Pons (tissue), 1 donor: ENCODE data around the gene RPP14.
"Not testable (repeated sequence)": the region's sequence is repeated elsewhere in the genome, so short reads cannot be mapped to it uniquely, and the experiment has no call there.

Experiments
- DNase-seq: peaks from one replicate; pipeline ENCODE4 v3.0.0-alpha.2; 2016; ENCODE audit warnings: low spot score

Gene RPP14

DNA sequence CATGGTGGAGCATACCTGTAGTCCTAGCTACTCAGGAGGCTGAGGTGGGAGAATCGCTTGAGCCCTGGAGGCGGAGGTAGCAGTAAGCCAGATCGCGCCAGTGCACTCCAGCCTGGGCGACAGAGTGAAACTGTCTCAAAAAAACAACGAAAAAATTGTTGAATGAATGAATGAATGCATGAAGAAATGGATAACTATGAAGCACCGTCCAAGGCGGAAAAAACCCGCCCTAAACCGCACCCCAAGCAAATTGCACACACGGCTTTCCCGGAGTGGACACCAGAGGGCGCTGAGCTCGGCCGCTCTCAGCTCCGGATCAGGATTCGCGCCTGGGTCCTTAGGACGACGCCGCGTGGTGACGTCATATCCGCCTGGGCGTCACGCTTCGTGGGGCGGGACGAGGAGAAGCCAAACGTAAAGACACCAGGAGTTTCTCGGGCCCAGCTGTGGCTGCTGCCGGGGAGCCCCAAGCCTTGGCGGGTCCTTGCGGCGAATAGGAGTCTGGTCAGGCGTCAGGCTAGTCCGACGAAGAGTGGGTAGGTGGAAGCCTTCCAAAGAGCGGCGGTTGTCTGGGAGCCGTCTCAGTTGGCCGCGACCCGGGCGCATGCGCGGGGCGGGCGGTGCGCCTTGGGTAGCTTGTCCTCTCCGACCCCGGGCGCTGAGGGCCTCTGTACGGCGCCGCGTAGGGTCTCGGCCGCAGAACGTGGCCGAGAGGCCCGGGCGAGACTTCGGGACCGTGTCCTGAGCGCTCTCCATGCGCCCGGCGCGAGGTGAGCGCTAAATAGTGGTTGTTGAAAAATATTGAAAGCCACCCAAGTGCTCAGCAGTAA, at the start of gene RPP14, which contains the start of gene HTD2:
RPP14 (plus strand) TSS at position 364 of the 830 bp plus-strand sequence. CDS start 4,085 bp downstream, outside the sequence.
HTD2 (plus strand) TSS at position 639 of the 830 bp plus-strand sequence. CDS start 11,094 bp downstream, outside the sequence.
- peak; percentile 96 for DNase-seq

DNA sequence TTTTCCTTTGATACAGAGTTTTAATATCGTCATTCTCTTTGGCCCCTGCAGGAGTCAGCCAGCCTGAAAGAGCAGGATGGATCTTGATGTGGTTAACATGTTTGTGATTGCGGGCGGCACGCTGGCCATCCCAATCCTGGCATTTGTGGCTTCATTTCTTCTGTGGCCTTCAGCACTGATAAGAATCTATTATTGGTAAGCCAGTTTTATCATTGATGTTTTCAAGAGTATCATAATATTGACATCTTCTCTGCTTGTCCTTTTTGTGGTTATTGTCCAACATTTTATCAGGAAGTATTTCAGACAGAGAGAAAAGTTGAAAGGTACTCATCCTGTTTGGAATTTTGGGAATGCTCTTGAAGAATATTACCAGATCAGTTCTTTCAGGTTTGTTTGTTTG, 49.5 kb upstream of the RPP14 start:
- DNase-seq, result no peak

DNA sequence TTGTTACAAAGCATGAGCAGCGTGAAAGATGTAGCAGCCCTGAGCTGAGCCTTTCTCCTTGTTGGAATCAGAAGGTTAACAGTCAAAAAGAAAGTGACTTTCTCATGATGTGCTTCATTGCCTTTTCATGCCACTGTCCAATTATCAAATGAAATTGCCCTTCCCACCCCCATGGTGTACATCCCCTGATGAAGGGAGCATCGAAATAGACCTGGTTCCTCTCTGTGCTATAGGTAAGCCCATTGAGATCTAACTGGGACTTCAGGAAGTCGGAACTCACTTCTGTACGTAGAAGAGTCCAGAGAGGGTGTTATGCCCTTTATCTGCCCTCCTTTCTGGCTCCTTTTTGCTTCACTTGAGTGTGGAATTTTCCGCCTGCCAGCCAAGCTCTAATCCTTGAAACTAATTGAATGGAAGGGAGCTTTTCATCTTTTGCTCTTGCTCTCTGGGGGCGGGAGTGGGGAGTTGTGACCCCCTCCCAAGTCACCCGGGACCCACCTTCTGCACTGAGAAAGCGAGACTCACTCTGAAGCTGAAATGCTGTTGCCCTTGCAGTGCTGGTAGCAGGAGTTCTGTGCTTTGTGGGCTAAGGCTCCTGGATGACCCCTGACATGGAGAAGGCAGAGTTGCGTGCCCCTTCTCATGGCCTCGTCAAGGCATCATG, 47.5 kb upstream of the RPP14 start:
- no peak for DNase-seq

- peak; percentile 86 for DNase-seq
These were observed 45.7 kb upstream of the RPP14 start for GRCh38 chr3:58260261-58260731.

- peak; percentile 55 for DNase-seq
These were observed 45.3 kb upstream of the RPP14 start for GRCh38 chr3:58260733-58261132.

DNA sequence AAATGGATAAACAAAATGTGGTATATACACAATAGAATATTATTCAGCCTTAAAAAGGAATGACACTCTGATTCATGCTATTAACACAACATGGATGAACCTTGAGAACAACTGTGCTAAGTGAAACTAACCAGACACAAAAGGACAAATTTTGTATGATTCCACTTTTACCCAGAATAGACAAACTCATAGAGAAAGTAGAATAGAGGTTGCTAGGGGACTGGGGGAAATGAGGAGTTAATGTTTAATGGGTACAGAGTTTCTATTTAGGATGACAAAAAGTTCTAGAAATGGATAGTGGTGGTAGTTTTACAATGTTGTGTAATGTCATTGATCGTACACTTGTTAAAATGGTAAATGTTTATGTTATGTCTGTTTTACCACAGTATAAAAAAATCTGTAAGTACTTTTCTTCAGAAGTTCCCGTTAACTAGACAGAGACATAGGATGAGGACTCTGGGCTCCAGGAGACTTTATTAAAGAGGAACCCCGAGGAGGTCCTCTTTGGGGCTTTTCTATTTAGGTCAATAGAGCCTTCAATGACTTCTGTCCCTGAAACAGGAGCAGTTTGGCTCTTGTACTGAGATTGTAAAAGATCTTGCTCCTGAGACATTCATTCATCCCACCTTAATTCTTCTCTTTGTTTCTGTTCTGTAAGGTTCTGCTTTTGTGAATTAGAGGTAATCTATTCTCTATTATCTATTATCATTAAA, 43.9 kb upstream of the RPP14 start:
- DNase-seq, result no peak

DNA sequence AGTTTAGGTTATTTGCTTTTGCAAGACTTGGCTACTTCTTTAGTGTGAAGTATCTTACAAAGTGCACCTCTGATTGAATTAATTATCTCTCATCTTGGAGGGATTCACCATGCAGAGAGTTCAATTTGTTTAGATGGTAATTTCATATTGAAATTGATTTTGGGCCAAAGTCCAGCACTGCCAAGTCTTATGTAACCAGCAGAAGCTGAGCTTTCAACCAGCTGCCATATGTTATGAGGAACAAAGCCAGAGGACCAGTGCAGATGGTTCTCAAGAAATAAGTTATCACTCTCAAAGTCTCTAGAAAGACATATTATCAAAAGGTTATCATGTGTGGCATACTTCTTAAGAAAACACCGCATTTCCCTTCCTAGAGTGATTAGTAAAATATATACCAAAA, 39.5 kb upstream of the RPP14 start:
- no peak for DNase-seq

GRCh38 chr3:58267543-58267942, 38.5 kb upstream of the RPP14 start:
- DNase-seq, result not testable (repeated sequence)

DNA sequence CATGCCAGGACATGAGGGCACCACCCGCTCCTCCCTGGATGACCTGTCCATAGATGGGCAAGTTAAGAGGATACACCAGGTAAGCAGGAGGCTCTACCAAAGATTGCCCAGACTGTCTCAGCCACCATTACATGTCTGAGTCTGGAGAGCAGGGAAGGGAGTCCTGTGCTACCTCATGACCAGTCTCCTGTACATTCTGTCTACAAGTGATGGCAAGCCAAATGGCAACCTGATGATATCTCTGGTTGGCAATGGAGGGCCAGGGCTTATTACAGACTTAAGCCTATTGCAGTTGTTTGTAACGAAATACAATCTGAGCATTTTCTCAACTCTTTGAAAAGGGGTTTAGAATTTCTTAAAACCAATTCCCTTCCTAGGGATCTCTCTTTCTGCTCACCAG, 36.7 kb upstream of the RPP14 start:
- no peak for DNase-seq

DNA sequence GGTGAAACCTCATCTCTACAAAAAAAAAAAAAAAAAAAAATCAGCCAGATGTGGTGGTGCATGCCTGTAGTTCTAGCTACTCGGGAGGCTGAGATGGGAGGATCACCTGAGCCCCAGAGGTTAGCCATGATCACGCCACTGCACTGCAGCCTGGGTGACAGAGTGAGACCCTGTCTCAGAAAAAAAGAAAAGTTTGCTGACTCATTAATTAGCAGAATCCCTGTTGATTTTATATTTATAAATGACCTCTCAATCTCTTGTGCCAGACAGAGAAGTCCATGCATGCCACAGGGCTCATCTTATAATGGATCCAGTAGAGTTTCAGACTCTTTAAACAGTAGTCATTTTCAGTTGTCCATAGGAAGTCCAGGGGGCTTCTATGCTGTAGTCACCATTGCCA, 35.6 kb upstream of the RPP14 start:
- no peak for DNase-seq

GRCh38 chr3:58271901-58272501, 34.0 kb upstream of the RPP14 start:
- DNase-seq, result no peak

GRCh38 chr3:58272891-58273290, 33.2 kb upstream of the RPP14 start:
- DNase-seq, result no peak

GRCh38 chr3:58273362-58273761, 32.7 kb upstream of the RPP14 start:
- not testable (repeated sequence) for DNase-seq

DNA sequence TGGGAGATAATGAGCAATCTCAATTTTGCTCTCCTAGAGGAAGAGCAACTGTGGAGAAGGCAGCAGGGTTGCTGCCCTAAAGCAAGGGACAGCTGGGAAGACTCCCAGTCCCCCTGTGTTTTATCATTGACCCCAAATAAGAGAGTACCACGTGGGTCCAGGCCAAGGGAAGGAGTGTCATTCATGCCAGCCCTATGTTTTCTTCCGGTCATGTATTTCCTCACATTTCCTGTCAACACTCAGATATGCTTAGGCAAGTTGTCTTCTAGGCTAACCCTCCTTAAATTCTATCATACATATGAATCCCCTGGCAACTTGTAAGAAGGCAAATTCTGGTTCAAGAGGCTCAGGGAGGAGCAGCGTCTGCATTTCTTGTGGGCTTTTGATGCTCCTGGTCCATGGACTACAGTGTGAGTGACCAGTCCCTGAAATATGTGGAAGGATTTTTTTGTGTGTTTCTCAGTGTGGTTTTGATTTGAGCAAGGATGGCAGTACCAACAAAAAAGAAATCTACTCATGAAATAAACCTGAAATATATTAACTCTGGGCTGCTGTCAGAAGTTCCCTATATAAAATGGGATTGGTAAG, 31.9 kb upstream of the RPP14 start:
- no peak for DNase-seq

DNA sequence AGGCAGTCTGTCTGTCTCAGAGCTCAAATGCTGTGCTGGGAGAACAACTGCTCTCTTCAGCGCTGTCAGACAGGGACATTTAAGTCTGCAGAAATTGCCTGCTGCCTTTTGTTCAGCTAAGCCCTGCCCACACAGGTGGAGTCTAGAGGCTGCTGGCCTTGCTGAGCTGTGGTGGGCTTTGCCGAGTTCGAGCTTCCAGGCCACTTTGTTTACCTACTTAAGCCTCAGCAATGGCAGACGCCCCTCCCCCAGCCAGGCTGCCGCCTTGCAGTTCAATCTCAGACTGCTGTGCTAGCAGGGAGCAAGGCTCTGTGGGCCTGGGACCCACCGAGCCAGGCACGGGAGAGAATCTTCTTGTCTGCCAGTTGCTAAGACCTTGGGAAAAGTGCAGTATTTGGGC, 25.0 kb upstream of the RPP14 start:
- DNase-seq, result no peak

DNA sequence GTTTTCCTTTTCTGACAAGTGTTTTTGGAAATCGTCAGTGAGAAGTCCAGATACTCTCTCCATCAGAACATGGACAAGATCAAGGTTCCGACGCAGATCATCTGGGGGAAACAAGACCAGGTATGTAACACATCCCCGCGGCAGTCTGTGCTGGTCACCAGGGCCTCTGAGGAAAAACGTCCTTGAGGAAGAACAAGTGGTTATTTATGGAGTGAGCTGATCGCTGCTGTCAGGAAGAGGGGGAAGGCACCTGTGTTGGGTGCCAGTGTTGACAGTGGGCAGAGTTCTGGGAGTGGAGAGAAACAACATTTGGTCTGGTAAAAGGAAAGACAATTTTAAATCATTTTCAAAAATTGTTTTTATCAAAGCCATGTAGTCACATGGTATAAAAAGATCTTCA, 20.7 kb upstream of the RPP14 start:
- no peak for DNase-seq

DNA sequence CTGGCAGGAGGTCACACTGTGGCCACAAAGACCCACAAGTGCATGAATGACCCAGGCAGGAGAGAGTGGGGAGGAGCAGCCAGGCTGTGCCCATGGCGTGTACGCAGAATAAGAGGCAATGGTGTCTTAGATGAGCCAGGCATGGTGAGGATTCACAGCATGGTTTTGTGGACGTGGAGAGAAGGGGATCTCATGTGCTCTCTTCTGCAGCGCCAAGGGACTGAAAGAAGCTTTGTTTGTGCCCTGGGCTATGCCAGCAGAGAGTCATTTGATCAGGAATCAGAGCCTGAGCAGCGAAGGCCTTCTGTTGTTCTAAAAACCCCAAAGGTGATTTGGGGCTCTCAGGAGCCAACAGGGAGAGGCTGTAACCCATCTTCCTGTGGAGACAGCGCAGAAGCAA, 18.7 kb upstream of the RPP14 start:
- peak; percentile 96 for DNase-seq

GRCh38 chr3:58288011-58288728, 17.9 kb upstream of the RPP14 start:
- DNase-seq, result peak; percentile 80

- DNase-seq, result not testable (repeated sequence)
These were observed 17.0 kb upstream of the RPP14 start for GRCh38 chr3:58288964-58289613.

DNA sequence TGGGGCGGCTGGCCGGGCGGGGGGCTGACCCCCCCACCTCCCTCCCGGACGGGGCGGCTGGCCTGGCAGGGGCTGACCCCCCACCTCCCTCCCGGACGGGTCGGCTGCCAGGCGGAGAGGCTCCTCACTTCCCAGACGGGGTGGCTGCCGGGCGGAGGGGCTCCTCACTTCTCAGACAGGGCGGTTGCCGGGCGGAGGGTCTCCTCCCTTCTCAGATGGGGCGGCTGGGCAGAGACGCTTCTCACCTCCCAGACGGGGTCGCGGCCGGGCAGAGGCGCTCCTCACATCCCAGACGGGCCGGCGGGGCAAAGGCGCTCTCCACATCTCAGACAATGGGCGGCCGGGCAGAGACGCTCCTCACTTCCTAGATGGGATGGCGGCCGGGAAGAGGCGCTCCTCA, 15.6 kb upstream of the RPP14 start:
- not testable (repeated sequence) for DNase-seq
